Endothelial cell of umbilical vein (primary cell): ENCODE results near the gene KIAA1958. TPM values are rescaled to one million over a fixed set of nuclear protein-coding genes. Genes with fewer than 3 reads are reported as not detected.

Source experiments
- BruUV-seq: library from RNA; stranded (reverse); fragments of 400-500 nt; replicated peaks from 2 replicates; lab custom pipeline; 2021; lab: Mats Ljungman, UMichigan
- CTCF ChIA-PET: fragments of 300-600, 350-600 bp; sonication (Branson Sonifier 250); formaldehyde crosslinking; loops from one replicate; lab custom pipeline; 2021; ENCODE audit warnings: antibody characterized with exemption, inconsistent platforms; lab: Charles Lee
- POLR2A ChIA-PET: fragments of 300-600, 350-600 bp; sonication (Branson Sonifier 250); formaldehyde crosslinking; loops from one replicate; lab custom pipeline; 2021; ENCODE audit warnings: antibody characterized with exemption, inconsistent platforms; lab: Charles Lee
- DNase-seq: peaks from one replicate; pipeline ENCODE4 v3.0.0-alpha.2; 2011; ENCODE audit warnings: low read depth, low spot score
- FAIRE-seq: peaks from 2 replicates; lab custom pipeline; 2011; peaks lifted over from hg19 to GRCh38; lab: Jason Lieb, UNC
- H2AFZ ChIP-seq: 2 replicates; pipeline ENCODE4 v1.6.0; 2012; ENCODE audit warnings: low read depth, low read length, control low read depth, inconsistent platforms
- H3K27ac ChIP-seq: 2 replicates; pipeline ENCODE4 v1.5.1; 2011; ENCODE audit warnings: low read depth, mild to moderate bottlenecking, control low read depth, low read length, moderate library complexity; ENCODE audit not compliant: insufficient read depth
- H3K27me3 ChIP-seq, 2 experiments: 2 replicates each; pipeline versions ENCODE4 v1.6.0 to v1.6.1; 2011; ENCODE audit warnings: low read length in 2 of 2, mixed read lengths in 1 of 2; ENCODE audit not compliant: control insufficient read depth in 2 of 2, insufficient read depth in 2 of 2
- H3K36me3 ChIP-seq, 2 experiments: 2 replicates in 1 of 2; 3 replicates in 1 of 2; pipeline ENCODE4 v1.5.1; 2011; ENCODE audit warnings: low read length in 2 of 2, mild to moderate bottlenecking in 1 of 2, moderate library complexity in 1 of 2; ENCODE audit not compliant: control insufficient read depth in 2 of 2, insufficient read depth in 2 of 2; ENCODE audit errors: extremely low read depth in 1 of 2
- H3K4me1 ChIP-seq: 3 replicates; pipeline ENCODE4 v1.5.1; 2011; ENCODE audit warnings: mild to moderate bottlenecking, low read length; ENCODE audit not compliant: control insufficient read depth, insufficient read depth; ENCODE audit errors: extremely low read depth
- H3K4me2 ChIP-seq: 2 replicates; pipeline ENCODE4 v1.6.1; 2011; ENCODE audit warnings: low read length, control low read depth, mixed read lengths; ENCODE audit not compliant: insufficient read depth
- H3K4me3 ChIP-seq, 3 experiments: fragments of 200-600 bp in 1 of 3; sonication (generic), shearing (Covaris generic) in 1 of 3; replicated peaks in 1 of 3; 2 replicates each; pipeline ENCODE4 v1.5.1; 2011 to 2016; ENCODE audit warnings: control low read depth in 3 of 3, low read length in 3 of 3, mild to moderate bottlenecking in 2 of 3, inconsistent platforms in 1 of 3, low read depth in 1 of 3, moderate library complexity in 1 of 3; ENCODE audit not compliant: insufficient read depth in 1 of 3
- H3K79me2 ChIP-seq: 2 replicates; pipeline ENCODE4 v1.6.0; 2012; ENCODE audit warnings: low read length, inconsistent platforms; ENCODE audit not compliant: control insufficient read depth, insufficient read depth
- H3K9ac ChIP-seq: replicated peaks from 2 replicates; pipeline ENCODE3; 2011; ENCODE audit warnings: low read length, control low read depth; ENCODE audit not compliant: insufficient read depth; ENCODE audit errors: extremely low read depth
- H3K9me1 ChIP-seq: replicated peaks from 3 replicates; pipeline ENCODE4 v1.6.0; 2011; ENCODE audit warnings: mild to moderate bottlenecking, low read length; ENCODE audit not compliant: control insufficient read depth, insufficient read depth; ENCODE audit errors: extremely low read depth
- H3K9me3 ChIP-seq: replicated peaks from 2 replicates; pipeline ENCODE4 v1.5.1; 2012; ENCODE audit warnings: low read length, inconsistent platforms; ENCODE audit not compliant: control insufficient read depth, insufficient read depth
- H4K20me1 ChIP-seq: replicated peaks from 2 replicates; pipeline ENCODE3; 2011; ENCODE audit warnings: mild to moderate bottlenecking, low read length; ENCODE audit not compliant: control insufficient read depth, insufficient read depth; ENCODE audit errors: extremely low read depth
- CTCF ChIP-seq, 2 donors: IDR thresholded peaks; 1 replicate in 1 of 2; 2 replicates in 1 of 2; pipeline ENCODE4 v1.5.1; 2011; ENCODE audit warnings: low read length in 2 of 2, mild to moderate bottlenecking in 2 of 2, moderate library complexity in 2 of 2, control low read depth in 1 of 2, inconsistent platforms in 1 of 2, low read depth in 1 of 2; ENCODE audit not compliant: insufficient read depth in 1 of 2; ENCODE audit errors: extremely low read depth in 1 of 2
- EZH2 ChIP-seq: IDR thresholded peaks from 2 replicates; pipeline ENCODE4 v1.6.1; 2012; ENCODE audit warnings: borderline replicate concordance, low read depth, mild to moderate bottlenecking, moderate library complexity, low read length, inconsistent platforms; ENCODE audit not compliant: severe bottlenecking
- FOS ChIP-seq: IDR thresholded peaks from 2 replicates; pipeline ENCODE4 v1.6.1; 2011; ENCODE audit warnings: mild to moderate bottlenecking, low read length, moderate library complexity, borderline replicate concordance; ENCODE audit not compliant: insufficient read depth
- GATA2 ChIP-seq: IDR thresholded peaks from 2 replicates; pipeline ENCODE4 v1.7.0; 2011; ENCODE audit warnings: low read depth, mild to moderate bottlenecking, moderate library complexity, mixed read lengths, low read length; ENCODE audit not compliant: insufficient read length, insufficient read depth
- JUN ChIP-seq: IDR thresholded peaks from 2 replicates; pipeline ENCODE4 v1.6.1; 2011; ENCODE audit warnings: borderline replicate concordance, low read depth; ENCODE audit not compliant: insufficient read length, insufficient read depth
- MAX ChIP-seq: IDR thresholded peaks from 2 replicates; pipeline ENCODE4 v1.6.1; 2011; ENCODE audit not compliant: insufficient read depth, insufficient read length
- MYC ChIP-seq: IDR thresholded peaks from one replicate; pipeline ENCODE4 v1.6.1; 2011; ENCODE audit warnings: mild to moderate bottlenecking, low read depth, low read length
- POLR2A ChIP-seq: IDR thresholded peaks from 2 replicates; pipeline ENCODE4 v1.6.1; 2012; ENCODE audit warnings: low read depth, mild to moderate bottlenecking, control low read depth, low read length
- POLR2AphosphoS5 ChIP-seq: IDR thresholded peaks from 2 replicates; pipeline ENCODE4 v1.6.1; 2012; ENCODE audit warnings: low read depth, mild to moderate bottlenecking, control low read depth, low read length, moderate library complexity; ENCODE audit not compliant: insufficient read depth
- dilution Hi-C: fragments of 300-500 bp; cut with MboI; formaldehyde crosslinking; loops from one replicate; pipeline ENCODE4 v1.15.0; 2019; ENCODE audit warnings: low sequenced_read_pairs; ENCODE audit not compliant: extremely low pct_ligation_motif_present
- intact Hi-C: fragments of 100-400 bp; cut with micrococcal nuclease; formaldehyde crosslinking; loops from one replicate; pipeline ENCODE4 v1.10.0; 2022
- polyA plus RNA-seq, 4 experiments: library from polyadenylated mRNA; depleted of rRNA in 3 of 4; stranded (reverse) in 3 of 4; unstranded in 1 of 4; fragments of >200 nt; gene quantifications; 2 replicates each; pipeline versions ENCODE4 v1.2.1 to v1.2.3, GENCODE V29; 2011 to 2012; ENCODE audit warnings: missing spikeins in 1 of 4
- total RNA-seq: library from RNA; stranded (reverse); gene quantifications from 2 replicates; pipeline ENCODE4 v1.2.3, GENCODE V29; 2021

KIAA1958 gene
- total and polyA plus RNA-seq, 2 donors (not counting 3 experiments of a cell fraction or from before 2014, with no cell fraction given), result 1.7 to 5.0 TPM

GRCh38 chr9:112680731-112681402 is 194.2 kb downstream of the KIAA1958 start:
- Histone ChIP-seq H3K4me2 (no peak overlapping the region), H4K20me1 (no peaks in the 10 kb centered on the region), H3K4me3 (no peak overlapping the region), H2AFZ (no peak overlapping the region), H3K4me1 (no peaks in the 10 kb centered on the region), H3K9me3 (peaks cover 2% of the 10 kb centered on the region), H3K27me3 (no peaks in the 10 kb centered on the region), H3K79me2 (no peaks in the 10 kb centered on the region), H3K27ac (no peak overlapping the region), H3K36me3 (peaks cover 1 to 2% of the 10 kb centered on the region in 2 experiments), H3K9me1 (no peaks in the 10 kb centered on the region), H3K9ac (no peak overlapping the region)
- intact Hi-C loops (no loop called here), dilution Hi-C loops (no loop called here)
- DNase-seq, result no peak
- TF ChIP-seq CTCF (IDR thresholded peaks at IDR 0.05; ENCODE audit: extremely low read depth in 1 of 2, insufficient read depth in 1 of 2, low read depth in 1 of 2, low read length in 2 of 2) (no peak), MYC (no peak), POLR2A (no peak), GATA2 (no peak), MAX (no peak), POLR2AphosphoS5 (no peak), EZH2 (no peak), JUN (no peak), FOS (no peak)
- CTCF ChIA-PET, result interaction anchor here (1.3 kb wide), 1 partner anchor 112 kb away, joined by 3 read pairs; no protein-coding TSS in a partner anchor
- BruUV-seq, result no TSS peak
- POLR2A ChIA-PET, result no interaction called here
- no peak for FAIRE-seq
